HepG2 (cell line): ENCODE results near the gene LUZP2. TPM values are rescaled to one million over a fixed set of nuclear protein-coding genes. Genes with fewer than 3 reads are reported as not detected.

Experiments
- ATAC-seq: fragments of 200-7000 bp; cut with Tn5 transposase; 3 replicates; pipeline ENCODE4 v1.9.1; 2020; ENCODE audit warnings: mild to moderate bottlenecking, moderate library complexity
- BruUV-seq: library from RNA; stranded (reverse); fragments of 400-500 nt; replicated peaks from 2 replicates; lab custom pipeline; 2021; lab: Mats Ljungman, UMichigan
- CTCF ChIA-PET: fragments of 300-600 bp; formaldehyde crosslinking; extraction: SDS; loops from one replicate; lab custom pipeline; 2021; ENCODE audit warnings: low total read pairs, inconsistent platforms, low intra/inter-chr PET ratio; lab: Yijun Ruan, JAX
- POLR2A ChIA-PET: fragments of 350-600 bp; sonication (Branson Sonifier 250); formaldehyde crosslinking; loops from one replicate; lab custom pipeline; 2020; ENCODE audit warnings: antibody characterized with exemption, inconsistent platforms; lab: Yijun Ruan, JAX
- DNase-seq: peaks from one replicate; pipeline ENCODE4 v3.0.0-alpha.2; 2015; ENCODE audit warnings: low spot score
- FAIRE-seq: peaks from 3 replicates; lab custom pipeline; 2011; peaks lifted over from hg19 to GRCh38; lab: Jason Lieb, UNC
- H2AFZ ChIP-seq: one replicate; pipeline ENCODE4 v1.6.1; 2011; ENCODE audit warnings: low read length, inconsistent platforms
- H3K27ac ChIP-seq: fragments of 300-600 bp; 3 replicates; pipeline ENCODE4 v1.8.0; 2011; ENCODE audit warnings: mixed run types, mild to moderate bottlenecking, mixed read lengths, low read length, inconsistent platforms; ENCODE audit not compliant: insufficient read depth; ENCODE audit errors: extremely low read length
- H3K27me3 ChIP-seq, 2 experiments: fragments of 200-600 bp in 1 of 2; 2 replicates in 1 of 2; 3 replicates in 1 of 2; pipeline versions ENCODE4 v1.6.0 to v1.8.0; 2011; ENCODE audit warnings: low read length in 2 of 2, mild to moderate bottlenecking in 2 of 2, moderate library complexity in 2 of 2, inconsistent platforms in 1 of 2; ENCODE audit not compliant: insufficient read depth in 2 of 2, control insufficient read depth in 1 of 2
- H3K36me3 ChIP-seq, 2 experiments: fragments of 200-600 bp in 1 of 2; replicated peaks in 1 of 2; 2 replicates in 1 of 2; 3 replicates in 1 of 2; pipeline versions ENCODE4 v1.5.1 to v1.8.0; 2011; ENCODE audit warnings: low read length in 2 of 2, inconsistent platforms in 1 of 2; ENCODE audit not compliant: insufficient read depth in 2 of 2, control insufficient read depth in 1 of 2
- H3K4me1 ChIP-seq: 2 replicates; pipeline ENCODE4 v1.5.1; 2012; ENCODE audit warnings: low read length, inconsistent platforms; ENCODE audit not compliant: insufficient read depth
- H3K4me2 ChIP-seq: 2 replicates; pipeline ENCODE4 v1.6.0; 2011; ENCODE audit warnings: low read depth, low read length, inconsistent platforms
- H3K4me3 ChIP-seq, 3 experiments: fragments of 200-600 bp in 1 of 3; sonication (generic), shearing (Covaris generic) in 1 of 3; replicated peaks in 1 of 3; 2 replicates each; pipeline ENCODE4 v1.5.1; 2011 to 2016; ENCODE audit warnings: low read length in 3 of 3, inconsistent platforms in 2 of 3, low read depth in 2 of 3, mild to moderate bottlenecking in 2 of 3, control low read depth in 1 of 3, mixed read lengths in 1 of 3; ENCODE audit not compliant: insufficient read depth in 1 of 3
- H3K79me2 ChIP-seq: one replicate; pipeline ENCODE4 v1.6.1; 2011; ENCODE audit warnings: low read length, inconsistent platforms; ENCODE audit not compliant: insufficient read depth
- H3K9ac ChIP-seq: 2 replicates; pipeline ENCODE4 v1.6.0; 2011; ENCODE audit warnings: mild to moderate bottlenecking, low read depth, low read length, inconsistent platforms; ENCODE audit not compliant: insufficient read depth
- H3K9me3 ChIP-seq: 2 replicates; pipeline ENCODE4 v1.5.1; 2012; ENCODE audit warnings: mild to moderate bottlenecking, low read length
- H4K20me1 ChIP-seq: 2 replicates; pipeline ENCODE4 v1.6.0; 2011; ENCODE audit warnings: inconsistent platforms, mild to moderate bottlenecking, low read length, moderate library complexity; ENCODE audit not compliant: insufficient read depth
- CEBPG ChIP-seq: IDR thresholded peaks from 2 replicates; pipeline ENCODE4 v1.6.1; 2016
- DR1 ChIP-seq: sonication (generic); formaldehyde crosslinking; IDR thresholded peaks from 2 replicates; pipeline ENCODE4 v1.8.0; 2021; ENCODE audit warnings: mild to moderate bottlenecking, missing genetic modification reagents, inconsistent platforms
- KLF15 ChIP-seq: sonication (generic); formaldehyde crosslinking; IDR thresholded peaks from 2 replicates; pipeline ENCODE4 v1.8.1; 2023; ENCODE audit warnings: borderline replicate concordance, mild to moderate bottlenecking, inconsistent platforms, missing genetic modification reagents, mixed read lengths
- MAFF ChIP-seq: IDR thresholded peaks from 2 replicates; pipeline ENCODE4 v1.6.1; 2011; ENCODE audit warnings: low read depth, low read length, improper control_type of control experiment
- PLRG1 ChIP-seq: fragments of 450-650 bp; conservative IDR thresholded peaks from 2 replicates; pipeline ENCODE4 v1.6.1; 2016
- RBAK ChIP-seq: sonication (generic); formaldehyde crosslinking; IDR thresholded peaks from 2 replicates; pipeline ENCODE4 v1.5.1; 2020; ENCODE audit warnings: mild to moderate bottlenecking, missing genetic modification reagents
- RFX5 ChIP-seq: IDR thresholded peaks from 2 replicates; pipeline ENCODE4 v1.6.1; 2011; ENCODE audit warnings: low read depth, low read length, improper control_type of control experiment
- ZBTB42 ChIP-seq: sonication (generic); formaldehyde crosslinking; IDR thresholded peaks from 2 replicates; pipeline ENCODE4 v1.5.0; 2020; ENCODE audit warnings: mild to moderate bottlenecking, missing genetic modification reagents
- ZFP36L2 ChIP-seq: sonication (generic); formaldehyde crosslinking; IDR thresholded peaks from 2 replicates; pipeline ENCODE4 v1.4.0; 2020; ENCODE audit warnings: missing genetic modification reagents
- ZNF512B ChIP-seq: sonication (generic); formaldehyde crosslinking; IDR thresholded peaks from 2 replicates; pipeline ENCODE4 v1.5.1; 2020; ENCODE audit warnings: missing genetic modification reagents, mild to moderate bottlenecking, borderline replicate concordance
- ZNF724P ChIP-seq: sonication (generic); formaldehyde crosslinking; IDR thresholded peaks from 2 replicates; pipeline ENCODE4 v1.8.0; 2022; ENCODE audit warnings: missing genetic modification reagents, borderline replicate concordance
- WGBS: methylation state at CpG from one replicate; pipeline ENCODE4 v1.1.6; 2017; ENCODE audit warnings: low lambda C conversion rate; 5-methylcytosine and 5-hydroxymethylcytosine counted together
- in situ Hi-C: cut with HindIII; loops from 2 replicates; pipeline ENCODE4 v1.10.0; 2017; ENCODE audit warnings: low pct_unique_long_range_greater_than_20kb; ENCODE audit not compliant: extremely low pct_ligation_motif_present
- intact Hi-C: fragments of 100-400 bp; cut with micrococcal nuclease; formaldehyde crosslinking; loops from one replicate; pipeline ENCODE4 v1.10.0; 2022; ENCODE audit not compliant: unreplicated experiment
- polyA plus RNA-seq, 8 experiments: library from polyadenylated mRNA; depleted of rRNA in 3 of 8; stranded (reverse) in 7 of 8; unstranded in 1 of 8; fragments of >200 nt; fragmentation: Illumina TruSeq in 4 of 8; extraction: Trizol in 4 of 8; gene quantifications; 2 replicates each; pipeline versions ENCODE4 v1.2.1 to v1.2.3, GENCODE V29; 2011 to 2016; ENCODE audit warnings: low read depth in 4 of 8, missing spikeins in 1 of 8, mixed read lengths in 1 of 8; ENCODE audit not compliant: insufficient read depth in 1 of 8
- total RNA-seq, 5 experiments: library from RNA; depleted of rRNA; stranded (reverse); fragments of >200 nt; fragmentation: Illumina TruSeq; extraction: Trizol; gene quantifications; 2 replicates each; pipeline ENCODE4 v1.2.3, GENCODE V29; 2016; ENCODE audit warnings: low read depth in 1 of 5
- TF ChIP-seq, protein P1 (sequence below): sonication (generic); formaldehyde crosslinking; IDR thresholded peaks from 2 replicates; pipeline ENCODE4 v1.4.0; 2020; ENCODE audit warnings: missing genetic modification reagents, borderline replicate concordance
- TF ChIP-seq, protein P2 (sequence below): sonication (generic); formaldehyde crosslinking; IDR thresholded peaks from 2 replicates; pipeline ENCODE4 v1.5.0; 2020; ENCODE audit warnings: missing genetic modification reagents

LUZP2 gene
- total and polyA plus RNA-seq, 2 of the 13 experiments (the other 11 are each of a cell fraction or from before 2014, with no cell fraction given): not detected

GRCh38 chr11:24635588-24636290 is 138.9 kb downstream of the LUZP2 start:
- TF ChIP-seq ZNF512B (CRISPR knock-in tag) (no peak), MAFF (no peak), ZNF724P (CRISPR knock-in tag) (no peak), RBAK (CRISPR knock-in tag) (no peak), RFX5 (no peak), DR1 (CRISPR knock-in tag) (no peak), PLRG1 (no peak), ZBTB42 (CRISPR knock-in tag) (no peak), CEBPG (CRISPR knock-in tag) (no peak), ZFP36L2 (CRISPR knock-in tag) (no peak), KLF15 (CRISPR knock-in tag) (no peak)
- TF ChIP-seq, protein P1, sequence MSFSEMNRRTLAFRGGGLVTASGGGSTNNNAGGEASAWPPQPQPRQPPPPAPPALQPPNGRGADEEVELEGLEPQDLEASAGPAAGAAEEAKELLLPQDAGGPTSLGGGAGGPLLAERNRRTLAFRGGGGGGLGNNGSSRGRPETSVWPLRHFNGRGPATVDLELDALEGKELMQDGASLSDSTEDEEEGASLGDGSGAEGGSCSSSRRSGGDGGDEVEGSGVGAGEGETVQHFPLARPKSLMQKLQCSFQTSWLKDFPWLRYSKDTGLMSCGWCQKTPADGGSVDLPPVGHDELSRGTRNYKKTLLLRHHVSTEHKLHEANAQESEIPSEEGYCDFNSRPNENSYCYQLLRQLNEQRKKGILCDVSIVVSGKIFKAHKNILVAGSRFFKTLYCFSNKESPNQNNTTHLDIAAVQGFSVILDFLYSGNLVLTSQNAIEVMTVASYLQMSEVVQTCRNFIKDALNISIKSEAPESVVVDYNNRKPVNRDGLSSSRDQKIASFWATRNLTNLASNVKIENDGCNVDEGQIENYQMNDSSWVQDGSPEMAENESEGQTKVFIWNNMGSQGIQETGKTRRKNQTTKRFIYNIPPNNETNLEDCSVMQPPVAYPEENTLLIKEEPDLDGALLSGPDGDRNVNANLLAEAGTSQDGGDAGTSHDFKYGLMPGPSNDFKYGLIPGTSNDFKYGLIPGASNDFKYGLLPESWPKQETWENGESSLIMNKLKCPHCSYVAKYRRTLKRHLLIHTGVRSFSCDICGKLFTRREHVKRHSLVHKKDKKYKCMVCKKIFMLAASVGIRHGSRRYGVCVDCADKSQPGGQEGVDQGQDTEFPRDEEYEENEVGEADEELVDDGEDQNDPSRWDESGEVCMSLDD: no peak
- TF ChIP-seq, protein P2, sequence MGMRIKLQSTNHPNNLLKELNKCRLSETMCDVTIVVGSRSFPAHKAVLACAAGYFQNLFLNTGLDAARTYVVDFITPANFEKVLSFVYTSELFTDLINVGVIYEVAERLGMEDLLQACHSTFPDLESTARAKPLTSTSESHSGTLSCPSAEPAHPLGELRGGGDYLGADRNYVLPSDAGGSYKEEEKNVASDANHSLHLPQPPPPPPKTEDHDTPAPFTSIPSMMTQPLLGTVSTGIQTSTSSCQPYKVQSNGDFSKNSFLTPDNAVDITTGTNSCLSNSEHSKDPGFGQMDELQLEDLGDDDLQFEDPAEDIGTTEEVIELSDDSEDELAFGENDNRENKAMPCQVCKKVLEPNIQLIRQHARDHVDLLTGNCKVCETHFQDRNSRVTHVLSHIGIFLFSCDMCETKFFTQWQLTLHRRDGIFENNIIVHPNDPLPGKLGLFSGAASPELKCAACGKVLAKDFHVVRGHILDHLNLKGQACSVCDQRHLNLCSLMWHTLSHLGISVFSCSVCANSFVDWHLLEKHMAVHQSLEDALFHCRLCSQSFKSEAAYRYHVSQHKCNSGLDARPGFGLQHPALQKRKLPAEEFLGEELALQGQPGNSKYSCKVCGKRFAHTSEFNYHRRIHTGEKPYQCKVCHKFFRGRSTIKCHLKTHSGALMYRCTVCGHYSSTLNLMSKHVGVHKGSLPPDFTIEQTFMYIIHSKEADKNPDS (CRISPR knock-in tag): no peak
- TF ChIP-seq, all 625 proteins: peak for 0
- Histone ChIP-seq H2AFZ (no peak overlapping the region), H3K9me3 (no peaks in the 10 kb centered on the region), H3K4me1 (no peaks in the 10 kb centered on the region), H3K27me3 (no peaks in the 10 kb centered on the region), H3K9ac (no peak overlapping the region), H3K27ac (no peak overlapping the region), H4K20me1 (no peaks in the 10 kb centered on the region), H3K79me2 (no peaks in the 10 kb centered on the region), H3K4me3 (no peak overlapping the region), H3K36me3 (no peaks in the 10 kb centered on the region), H3K4me2 (no peak overlapping the region)
- BruUV-seq: no TSS peak
- ChIA-PET POLR2A (no interaction called here), CTCF (no interaction called here)
- DNase-seq (no peak), FAIRE-seq (no peak), ATAC-seq (no peak)
- in situ Hi-C loops: no loop called here
- intact Hi-C loops: no loop called here
- WGBS: 32% methylated on average over 5 of the region's 5 CpGs
